ENCODE data around the gene PRRT2.

GRCh38 chr16:29862383-29862883 is 50.4 kb downstream of the PRRT2 start:
- TF ChIP-seq CTCF (IDR thresholded peaks at IDR 0.05), result peak in 1 of 4 donors; percentile 3
- no peak for TF ChIP-seq POLR2A (IDR thresholded peaks at IDR 0.05)

Data from right lobe of liver (tissue), 4 donors.